Measurements from ENCODE around the gene EIF3B.
A peak's percentile ranks its signal among the peaks of the same experiment; 100 is the strongest.
"Not testable (repeated sequence)": the region's sequence is repeated elsewhere in the genome, so short reads cannot be mapped to it uniquely, and the experiment has no call there.

The EIF3B gene

DNA sequence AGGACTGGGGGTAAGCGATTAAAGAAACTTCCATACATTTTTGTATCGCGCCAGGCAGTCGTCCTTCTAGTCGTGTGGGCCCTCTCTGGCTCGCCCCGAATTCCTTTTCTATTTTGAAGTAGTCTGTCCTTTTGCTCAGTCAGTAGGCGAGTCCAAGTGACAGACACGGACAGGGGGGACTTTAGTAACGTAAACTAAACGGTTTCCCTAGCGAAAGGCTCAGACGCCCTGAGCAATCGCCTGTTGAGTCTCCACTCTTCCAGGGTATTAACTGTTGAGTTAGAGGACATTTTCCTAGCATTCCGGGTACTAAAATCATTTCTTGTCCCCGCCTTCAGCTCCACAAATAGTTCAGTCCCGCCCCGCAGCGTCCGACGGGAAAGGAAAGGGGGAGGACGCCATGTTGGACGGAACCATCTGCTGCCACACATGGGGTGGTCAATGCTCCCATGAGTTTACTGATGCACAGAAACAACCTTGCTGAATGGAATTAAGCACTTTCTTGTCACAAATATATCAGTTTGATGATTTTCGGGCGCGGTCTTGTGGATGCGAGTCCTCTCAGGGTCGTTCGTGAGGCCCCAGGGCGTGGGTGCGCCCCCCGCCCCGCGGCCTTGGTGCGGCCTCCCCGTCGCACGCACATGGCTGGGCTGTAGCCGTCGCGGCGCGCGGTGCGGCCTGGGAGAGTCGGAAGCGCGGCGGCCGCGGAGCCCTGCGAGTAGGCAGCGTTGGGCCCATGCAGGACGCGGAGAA lies at the start of gene EIF3B:
TSS of gene EIF3B (plus strand) at position 642 of the 753 bp plus-strand sequence. CDS start at position 737, 95 bp downstream.
- TF ChIP-seq POLR2A (IDR thresholded peaks at IDR 0.05; ENCODE audit: low read depth, low read length) = peak; percentile 100
- FAIRE-seq (no peak), DNase-seq (ENCODE audit: insufficient read length, low spot score) (peak; percentile 97)

DNA sequence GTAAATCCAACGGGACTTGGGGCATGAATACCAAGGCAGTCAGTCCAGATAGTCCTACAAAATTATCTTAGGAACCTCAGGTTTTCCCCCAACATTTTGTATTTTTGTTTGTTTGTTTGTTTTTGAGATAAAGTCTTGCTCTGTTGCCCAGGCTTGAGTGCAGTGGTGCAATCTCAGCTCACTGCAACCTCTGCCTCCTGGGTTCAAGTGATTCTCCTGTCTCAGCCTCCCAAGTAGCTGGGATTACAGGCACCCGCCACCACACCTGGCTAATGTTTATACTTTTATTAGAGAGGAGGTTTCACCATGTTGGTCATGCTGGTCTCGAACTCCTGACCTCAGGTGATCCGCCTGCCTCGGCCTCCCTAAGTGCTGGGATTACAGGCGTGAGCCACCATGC lies 49.4 kb upstream of the EIF3B start:
- DNase-seq (ENCODE audit: insufficient read length, low spot score); FAIRE-seq: not testable (repeated sequence)

DNA sequence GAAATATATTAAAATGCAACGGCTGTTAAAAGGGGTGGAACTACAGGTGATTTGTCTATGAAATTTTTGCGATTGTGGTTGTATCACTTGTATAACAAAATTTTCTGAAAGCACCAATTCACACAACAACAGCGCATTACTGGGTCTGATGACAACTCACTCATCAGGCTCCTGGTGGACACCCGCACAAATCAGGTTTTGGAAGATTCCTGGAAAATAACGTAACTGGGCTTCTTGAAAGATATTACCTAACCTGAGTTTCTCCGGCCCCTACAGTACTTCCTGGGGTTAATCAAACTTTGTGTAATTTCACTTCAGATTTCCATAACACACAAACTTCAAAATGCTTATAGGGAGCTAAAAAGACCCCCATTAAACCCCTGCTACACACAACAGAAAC lies 47.9 kb upstream of the EIF3B start:
- FAIRE-seq = no peak
- no peak for DNase-seq (ENCODE audit: insufficient read length, low spot score)
- no peak for TF ChIP-seq POLR2A (IDR thresholded peaks at IDR 0.05; ENCODE audit: low read depth, low read length)

DNA sequence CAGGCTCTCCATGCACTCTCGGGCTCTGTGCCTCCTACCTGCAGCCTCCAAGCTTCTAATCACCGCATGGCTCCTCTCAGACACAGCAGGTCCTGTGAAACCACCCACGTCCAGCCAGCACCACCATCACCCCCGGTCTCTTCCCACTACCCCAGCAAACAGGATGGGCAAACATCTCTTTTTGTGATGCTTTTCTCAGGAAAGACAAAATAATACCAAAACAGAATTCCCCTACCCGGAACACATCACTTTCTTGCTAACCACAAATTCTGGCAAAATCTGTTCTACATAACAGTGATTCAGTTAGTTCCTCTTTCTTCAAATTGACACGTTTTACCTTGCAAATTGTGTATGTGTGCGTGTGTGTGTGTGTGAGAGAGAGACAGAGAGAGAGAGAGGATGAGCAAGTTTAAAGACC lies 46.9 kb upstream of the EIF3B start:
- no peak for TF ChIP-seq POLR2A (IDR thresholded peaks at IDR 0.05; ENCODE audit: low read depth, low read length)
- FAIRE-seq = no peak
- no peak for DNase-seq (ENCODE audit: insufficient read length, low spot score)

DNA sequence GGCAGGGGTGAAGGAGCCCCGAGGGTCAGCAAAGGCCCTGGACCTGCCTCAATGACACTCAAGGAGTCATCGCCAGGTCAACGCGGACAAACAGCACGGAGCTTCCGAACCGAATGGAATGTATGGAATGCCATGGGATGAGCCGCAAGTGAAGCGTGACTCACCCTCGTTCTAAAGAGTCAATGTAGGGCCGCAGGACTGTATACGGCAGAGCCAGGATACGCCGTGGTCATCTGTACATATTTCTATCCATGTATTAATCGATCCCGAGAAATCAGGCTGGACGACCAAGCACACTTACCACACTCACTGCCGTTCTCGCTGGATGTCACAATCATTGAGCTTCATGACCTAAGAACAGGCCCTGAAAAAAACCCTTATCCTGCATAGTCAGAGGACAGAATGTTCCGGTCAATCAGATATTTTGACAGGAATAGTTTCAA lies 44.7 kb upstream of the EIF3B start:
- TF ChIP-seq POLR2A (IDR thresholded peaks at IDR 0.05; ENCODE audit: low read depth, low read length) = 0 out of 2 replicates have a peak, but pooled peaks have one; percentile 15
- FAIRE-seq (peak; percentile 91), DNase-seq (ENCODE audit: insufficient read length, low spot score) (peak; percentile 96)

DNA sequence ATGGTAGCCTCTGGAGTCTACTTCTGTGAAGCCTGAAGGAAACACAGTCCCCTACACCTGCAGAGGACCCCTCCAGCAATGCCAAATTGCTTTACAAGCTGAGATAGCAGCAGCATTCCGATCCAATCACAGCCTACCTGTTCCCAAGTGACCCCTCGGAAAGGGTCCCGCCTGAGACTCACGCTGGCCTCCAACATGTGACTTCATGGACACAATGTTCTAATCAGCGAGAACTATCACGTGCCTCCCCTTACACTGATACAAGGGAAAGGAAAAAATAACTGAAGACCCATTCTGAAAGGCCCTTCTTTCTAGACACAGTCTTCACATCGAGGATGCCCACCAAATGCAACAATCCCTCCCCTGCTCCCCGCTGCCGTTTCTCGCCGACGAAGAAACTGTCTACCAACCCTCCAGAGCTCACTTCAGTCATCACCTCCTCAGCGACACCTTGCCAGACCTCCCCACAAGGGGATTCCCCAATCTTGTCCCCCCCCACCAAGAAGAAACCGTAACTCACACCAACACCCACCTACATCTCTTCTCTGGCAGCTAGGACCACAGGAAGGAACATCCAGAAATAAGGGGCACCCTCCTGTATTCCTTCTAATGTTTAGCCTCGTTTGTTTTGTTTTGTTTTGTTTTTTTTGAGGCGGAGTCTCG lies 42.2 kb upstream of the EIF3B start:
- DNase-seq (ENCODE audit: insufficient read length, low spot score) = no peak
- TF ChIP-seq POLR2A (IDR thresholded peaks at IDR 0.05; ENCODE audit: low read depth, low read length) = no peak
- FAIRE-seq = no peak

DNA sequence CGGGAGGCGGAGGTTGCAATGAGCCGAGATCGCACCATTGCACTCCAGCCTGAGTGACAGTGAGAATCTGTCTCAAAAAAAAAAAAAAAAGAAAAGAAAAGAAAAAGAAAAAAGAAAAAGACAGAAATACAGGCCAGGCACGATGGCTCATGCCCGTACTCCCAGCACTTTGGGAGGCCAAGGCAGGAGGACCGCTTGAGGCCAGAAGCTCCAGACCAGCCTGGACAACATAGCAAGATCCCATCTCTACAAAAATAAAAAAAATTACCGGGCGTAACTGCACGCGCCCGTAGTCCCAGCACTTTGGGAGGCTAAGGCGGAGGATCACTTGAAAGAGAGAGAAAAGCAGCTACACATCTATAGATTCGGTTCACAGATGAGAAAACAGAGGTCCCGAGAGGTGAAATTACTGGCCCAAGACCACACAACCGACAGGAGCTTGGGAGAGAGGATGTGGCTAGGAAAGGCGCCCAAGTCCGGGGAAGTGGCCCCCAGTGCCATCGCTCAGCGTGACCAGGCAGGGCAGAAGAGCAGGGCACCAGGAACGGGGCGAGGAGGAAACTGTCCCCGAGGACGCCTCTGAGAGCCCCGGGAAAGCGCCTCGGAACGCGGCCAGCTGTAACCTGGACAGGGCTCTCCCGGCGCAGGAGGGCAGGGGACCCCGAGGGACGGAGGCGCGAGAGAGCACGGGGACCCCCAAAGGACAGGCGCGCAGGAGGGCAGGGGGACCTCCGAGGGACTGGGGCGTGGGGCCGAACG lies 41.0 kb upstream of the EIF3B start:
- DNase-seq (ENCODE audit: insufficient read length, low spot score) (peak; percentile 67), FAIRE-seq (no peak)
- no peak for TF ChIP-seq POLR2A (IDR thresholded peaks at IDR 0.05; ENCODE audit: low read depth, low read length)

DNA sequence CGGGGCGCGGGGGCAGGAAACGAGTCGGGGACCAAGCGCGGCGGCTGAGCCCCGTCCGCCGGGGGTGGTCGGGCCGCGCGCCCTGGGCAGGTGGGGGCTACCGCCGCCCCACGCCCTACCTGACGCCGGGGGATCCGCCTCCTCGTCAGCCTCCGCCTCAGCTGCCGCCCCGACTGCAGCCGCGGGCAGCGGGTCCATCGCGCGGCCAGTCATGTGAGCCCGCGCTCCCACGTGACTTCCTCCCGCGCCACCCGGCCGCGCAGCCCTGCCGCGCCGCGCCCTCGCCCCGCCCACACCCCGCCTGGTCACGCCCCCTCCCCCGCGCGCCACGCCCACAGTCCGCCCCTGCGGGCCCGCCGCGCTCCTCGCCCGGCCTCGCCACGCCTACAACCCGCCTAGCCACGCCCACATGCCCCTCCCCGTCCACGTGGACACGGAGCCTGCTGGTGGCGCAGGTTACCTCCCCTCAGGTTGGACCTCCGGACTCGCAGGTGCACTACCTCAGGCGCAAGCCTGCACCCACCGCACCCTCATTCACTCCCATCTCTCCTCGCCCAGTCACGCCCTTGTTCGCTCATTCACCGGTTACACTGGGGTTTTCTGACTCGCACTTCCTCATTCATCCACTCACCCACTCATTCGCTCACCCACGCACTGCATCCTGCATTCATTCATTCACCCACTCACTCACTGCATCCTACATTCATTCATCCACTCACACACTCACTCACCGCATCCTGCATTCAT lies 40.2 kb upstream of the EIF3B start, which contains the start of gene SNX8:
TSS of gene SNX8 (minus strand) at position 233 of the 747 bp plus-strand sequence. CDS start at position 213, 20 bp downstream.
- FAIRE-seq (no peak), DNase-seq (ENCODE audit: insufficient read length, low spot score) (peak; percentile 100)
- TF ChIP-seq POLR2A (IDR thresholded peaks at IDR 0.05; ENCODE audit: low read depth, low read length) = peak; percentile 94

DNA sequence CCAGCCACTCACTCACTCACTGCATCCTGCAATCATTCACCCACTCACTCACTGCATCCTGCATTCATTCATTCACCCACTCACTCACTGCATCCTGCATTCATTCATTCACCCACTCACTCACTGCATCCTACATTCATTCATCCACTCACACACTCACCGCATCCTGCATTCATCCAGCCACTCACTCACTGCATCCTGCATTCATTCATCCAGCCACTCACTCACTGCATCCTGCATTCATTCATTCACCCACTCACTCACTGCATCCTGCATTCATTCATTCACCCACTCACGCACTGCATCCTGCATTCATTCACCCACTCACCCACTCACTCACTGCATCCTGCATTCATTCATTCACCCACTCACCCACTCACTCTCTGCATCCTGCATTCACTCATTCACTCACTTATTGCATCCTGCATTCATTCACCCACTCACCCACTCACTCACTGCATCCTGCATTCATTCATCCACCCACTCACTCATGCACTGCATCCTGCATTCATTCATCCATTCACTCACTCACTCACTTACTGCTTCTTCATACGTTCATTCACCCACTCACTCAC lies 39.6 kb upstream of the EIF3B start:
- not testable (repeated sequence) for DNase-seq (ENCODE audit: insufficient read length, low spot score); FAIRE-seq

DNA sequence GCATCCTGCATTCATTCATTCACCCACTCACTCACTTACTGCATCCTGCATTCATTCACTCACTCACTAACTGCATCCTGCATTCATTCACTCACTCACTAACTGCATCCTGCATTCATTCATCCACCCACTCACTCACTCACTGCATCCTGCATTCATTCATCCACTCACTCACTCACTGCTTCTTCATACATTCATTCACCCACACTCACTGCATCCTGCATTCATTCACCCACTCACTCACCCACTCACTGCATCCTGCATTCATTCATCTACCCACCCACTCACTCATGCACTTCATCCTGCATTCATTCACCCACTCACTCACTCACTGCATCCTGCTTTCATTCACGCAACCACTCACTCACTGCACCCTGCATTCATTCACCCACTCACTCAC lies 38.8 kb upstream of the EIF3B start:
- no peak for TF ChIP-seq POLR2A (IDR thresholded peaks at IDR 0.05; ENCODE audit: low read depth, low read length)
- FAIRE-seq (no peak), DNase-seq (ENCODE audit: insufficient read length, low spot score) (no peak)

DNA sequence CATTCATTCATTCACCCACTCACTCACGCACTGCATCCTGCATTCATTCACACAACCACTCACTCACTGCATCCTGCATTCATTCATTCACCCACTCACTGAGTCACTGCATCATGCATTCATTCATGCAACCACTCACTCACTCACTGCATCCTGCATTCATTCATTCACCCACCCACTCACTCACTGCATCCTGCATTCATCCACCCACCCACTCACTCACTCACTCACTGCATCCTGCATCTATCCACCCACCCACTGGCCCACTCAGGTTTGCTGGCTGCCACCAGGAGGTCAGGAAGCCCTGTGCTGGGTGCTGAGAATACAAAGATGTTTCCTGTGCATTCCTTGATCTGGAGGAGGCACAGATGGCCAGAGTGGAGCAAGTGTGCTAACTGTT lies 38.0 kb upstream of the EIF3B start:
- no peak for TF ChIP-seq POLR2A (IDR thresholded peaks at IDR 0.05; ENCODE audit: low read depth, low read length)
- DNase-seq (ENCODE audit: insufficient read length, low spot score) (no peak), FAIRE-seq (no peak)

DNA sequence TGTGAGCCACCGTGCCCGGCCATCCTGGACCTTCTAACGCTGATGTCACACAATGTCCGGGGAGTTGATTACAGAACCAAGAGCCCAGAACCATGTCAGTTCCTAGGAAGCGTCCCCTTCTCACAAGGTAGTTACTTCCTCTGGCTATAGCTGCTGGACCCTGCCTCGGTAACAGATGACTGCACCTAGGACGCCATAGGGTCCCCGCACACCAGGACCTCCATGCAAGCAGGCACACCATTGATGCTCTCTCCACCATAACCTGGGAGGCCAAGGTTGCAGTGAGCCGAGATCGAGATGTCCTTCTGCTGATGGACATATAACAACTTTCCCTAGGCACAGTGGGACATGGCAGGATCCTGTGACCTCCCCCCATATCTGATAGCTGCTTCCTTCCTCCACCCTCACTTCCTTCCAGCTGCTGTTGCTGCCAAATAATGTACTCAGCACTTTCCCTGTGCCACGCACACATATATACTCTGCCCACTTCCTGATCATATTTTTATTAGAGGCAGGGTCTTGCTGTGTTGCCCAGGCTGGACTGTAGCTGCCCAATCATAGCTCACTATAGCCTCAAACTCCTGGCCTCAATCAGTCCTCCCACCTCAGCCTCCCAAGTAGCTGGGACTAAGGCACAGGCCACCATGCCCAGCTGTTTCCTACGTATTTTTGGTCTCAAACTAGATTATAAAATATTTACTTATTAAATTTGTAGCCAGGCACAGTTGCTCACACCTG lies 36.9 kb upstream of the EIF3B start:
- FAIRE-seq = no peak

DNA sequence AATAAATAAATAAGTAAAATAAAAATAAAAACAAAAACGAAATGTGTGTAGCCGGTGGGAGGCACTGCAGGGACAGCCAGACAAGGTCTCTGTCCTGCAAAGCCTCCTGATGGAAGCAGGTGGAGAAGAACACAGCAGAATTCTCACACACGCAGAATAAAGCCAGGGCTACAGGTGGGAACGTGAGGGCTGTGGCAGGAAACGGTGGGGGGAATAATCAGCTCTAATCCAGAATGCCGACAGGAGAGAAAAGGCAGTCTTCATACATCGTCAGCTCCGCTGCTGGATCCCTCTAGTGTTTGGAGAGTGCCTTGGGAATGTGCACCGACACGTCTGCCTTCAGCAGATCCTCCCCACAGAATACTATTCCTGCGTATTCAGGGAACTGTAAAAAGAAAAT lies 33.6 kb upstream of the EIF3B start:
- FAIRE-seq = no peak
- no peak for DNase-seq (ENCODE audit: insufficient read length, low spot score)
- no peak for TF ChIP-seq POLR2A (IDR thresholded peaks at IDR 0.05; ENCODE audit: low read depth, low read length)

More for the DNA sequence above, 36.9 kb upstream of the EIF3B start:
- TF ChIP-seq POLR2A (IDR thresholded peaks at IDR 0.05; ENCODE audit: low read depth, low read length) = no peak
- no peak for DNase-seq (ENCODE audit: insufficient read length, low spot score)
